ENCODE measurements around the gene MAP3K20. TPM values are rescaled to one million over a fixed set of nuclear protein-coding genes. Genes with fewer than 3 reads are reported as not detected.
"Not testable (repeated sequence)": the region's sequence is repeated elsewhere in the genome, so short reads cannot be mapped to it uniquely, and the experiment has no call there.

The MAP3K20 gene
- total RNA-seq, 1 experiment from 2014 or later: 23.1 TPM

- no peak for DNase-seq (ENCODE audit: low read depth)
These were observed 85.0 kb downstream of the MAP3K20 start for GRCh38 chr2:173160618-173161017.

DNA sequence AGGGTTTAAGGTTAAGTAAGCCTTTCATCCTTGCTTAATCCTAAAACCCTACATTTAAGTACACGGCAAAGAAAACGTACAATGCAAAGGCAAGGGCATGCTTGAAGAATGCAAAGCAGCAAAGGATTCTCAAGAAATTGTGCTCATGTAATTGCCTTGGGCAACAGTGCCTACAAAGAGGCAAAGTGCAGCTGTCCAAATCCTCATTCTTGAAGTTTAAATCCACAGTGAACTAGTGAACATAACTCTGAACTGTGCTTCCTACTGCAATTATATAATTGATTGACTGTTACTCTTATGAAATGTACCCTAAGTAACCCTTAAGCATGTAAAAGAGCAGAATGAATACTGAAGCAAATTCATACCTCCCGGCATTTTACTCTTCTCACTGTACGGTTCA lies 85.4 kb downstream of the MAP3K20 start:
- DNase-seq (ENCODE audit: low read depth): no peak

GRCh38 chr2:173161507-173161906 lies 85.9 kb downstream of the MAP3K20 start:
- DNase-seq (ENCODE audit: low read depth): no peak

GRCh38 chr2:173163357-173163756 lies 87.7 kb downstream of the MAP3K20 start:
- not testable (repeated sequence) for DNase-seq (ENCODE audit: low read depth)

- DNase-seq (ENCODE audit: low read depth): no peak
These were observed 88.8 kb downstream of the MAP3K20 start for GRCh38 chr2:173164396-173164795.

DNA sequence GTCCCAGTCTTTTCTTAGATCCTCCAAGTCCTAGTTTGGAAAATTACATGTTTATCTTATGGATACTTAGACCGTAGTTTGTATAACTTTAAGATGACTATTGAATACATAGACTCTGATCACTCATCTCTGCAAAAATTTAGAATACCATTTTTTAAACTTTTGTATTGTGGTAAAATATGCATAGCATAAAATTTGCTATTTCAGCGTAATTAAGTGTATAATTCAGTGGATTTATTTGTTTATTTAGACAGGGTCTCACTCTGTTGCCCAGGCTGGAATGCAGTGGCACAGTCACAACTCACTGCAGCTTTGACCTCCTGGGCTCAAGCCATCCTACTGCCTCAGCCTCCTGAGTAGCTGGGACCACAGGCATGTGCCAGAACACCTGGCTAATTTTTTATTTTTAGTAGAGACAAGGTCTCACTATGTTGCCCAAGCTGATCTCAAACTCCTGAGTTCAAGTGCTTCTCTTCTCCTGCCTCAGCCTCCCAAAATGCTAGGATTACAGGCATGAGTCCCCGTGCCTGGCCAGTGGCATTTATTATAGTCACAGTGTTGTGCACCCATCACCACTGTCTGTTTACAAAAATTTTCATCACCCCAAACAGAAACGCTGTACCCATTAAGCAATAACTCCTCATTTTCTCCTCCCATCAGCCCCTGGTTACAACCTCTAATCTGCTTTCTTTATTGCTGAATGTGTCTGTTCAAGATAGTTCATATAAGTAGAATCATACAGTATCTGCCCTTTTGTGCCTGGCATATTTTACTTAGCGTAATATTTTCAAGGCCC lies 90.0 kb downstream of the MAP3K20 start:
- no peak for DNase-seq (ENCODE audit: low read depth)

- no peak for DNase-seq (ENCODE audit: low read depth)
These were observed 95.7 kb downstream of the MAP3K20 start for GRCh38 chr2:173171321-173171720.

- DNase-seq (ENCODE audit: low read depth): peak; percentile 65
These were observed 96.4 kb downstream of the MAP3K20 start for GRCh38 chr2:173171924-173172643.

DNA sequence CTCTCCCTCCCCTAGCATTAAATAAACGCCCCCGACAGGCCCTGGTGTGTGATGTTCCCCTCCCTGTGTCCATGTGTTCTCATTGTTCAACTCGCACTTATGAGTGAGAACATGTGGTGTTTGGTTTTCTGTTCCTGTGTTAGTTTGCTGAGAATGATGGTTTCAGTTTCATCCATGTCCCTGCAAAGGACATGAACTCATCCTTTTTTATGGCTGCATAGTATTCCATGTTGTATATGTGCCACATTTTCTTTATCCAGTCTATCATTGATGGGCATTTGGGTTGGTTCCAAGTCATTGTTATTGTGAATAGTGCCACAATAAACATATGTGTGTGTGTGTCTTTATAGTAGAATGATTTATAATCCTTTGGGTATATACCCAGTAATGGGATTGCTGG lies 98.7 kb downstream of the MAP3K20 start:
- DNase-seq (ENCODE audit: low read depth): not testable (repeated sequence)

DNA sequence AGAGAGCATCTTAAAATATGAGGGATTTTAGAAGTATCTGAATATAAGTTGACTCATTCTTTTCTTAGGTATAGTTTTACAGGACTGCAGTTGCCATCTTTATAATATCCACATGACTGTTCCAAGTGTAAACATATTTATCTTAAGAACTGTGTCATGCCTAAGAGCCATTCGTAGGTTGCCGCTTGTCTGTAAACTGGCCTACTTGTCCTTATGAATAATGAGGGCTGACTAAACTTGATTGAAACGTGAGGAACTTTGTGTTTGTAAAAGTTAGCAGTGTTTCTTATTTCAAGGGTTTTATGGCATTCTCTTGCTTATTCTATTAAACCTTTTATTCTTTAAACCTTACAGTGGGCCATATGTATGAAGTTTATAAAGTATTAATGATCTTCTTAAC lies 99.6 kb downstream of the MAP3K20 start:
- peak; percentile 64 for DNase-seq (ENCODE audit: low read depth)

DNA sequence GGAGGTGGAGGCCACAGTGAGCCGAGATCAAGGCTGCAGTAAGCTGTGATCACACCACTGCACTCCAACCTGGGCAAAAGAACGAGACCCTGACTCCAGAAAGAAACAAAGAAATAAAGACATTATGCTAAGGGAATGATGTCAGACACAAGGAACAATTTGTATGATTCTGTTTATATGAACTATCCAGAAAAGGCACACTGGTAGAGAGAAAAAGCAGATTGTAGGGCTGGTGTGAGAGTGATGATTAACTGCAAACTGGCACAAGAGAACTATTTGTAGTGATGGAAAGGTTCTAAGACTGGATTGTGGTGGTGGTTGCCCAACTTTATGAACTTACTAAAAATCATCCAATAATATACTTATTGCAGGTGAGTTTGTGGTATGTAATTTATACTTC lies 106.3 kb downstream of the MAP3K20 start:
- DNase-seq (ENCODE audit: low read depth): no peak

DNA sequence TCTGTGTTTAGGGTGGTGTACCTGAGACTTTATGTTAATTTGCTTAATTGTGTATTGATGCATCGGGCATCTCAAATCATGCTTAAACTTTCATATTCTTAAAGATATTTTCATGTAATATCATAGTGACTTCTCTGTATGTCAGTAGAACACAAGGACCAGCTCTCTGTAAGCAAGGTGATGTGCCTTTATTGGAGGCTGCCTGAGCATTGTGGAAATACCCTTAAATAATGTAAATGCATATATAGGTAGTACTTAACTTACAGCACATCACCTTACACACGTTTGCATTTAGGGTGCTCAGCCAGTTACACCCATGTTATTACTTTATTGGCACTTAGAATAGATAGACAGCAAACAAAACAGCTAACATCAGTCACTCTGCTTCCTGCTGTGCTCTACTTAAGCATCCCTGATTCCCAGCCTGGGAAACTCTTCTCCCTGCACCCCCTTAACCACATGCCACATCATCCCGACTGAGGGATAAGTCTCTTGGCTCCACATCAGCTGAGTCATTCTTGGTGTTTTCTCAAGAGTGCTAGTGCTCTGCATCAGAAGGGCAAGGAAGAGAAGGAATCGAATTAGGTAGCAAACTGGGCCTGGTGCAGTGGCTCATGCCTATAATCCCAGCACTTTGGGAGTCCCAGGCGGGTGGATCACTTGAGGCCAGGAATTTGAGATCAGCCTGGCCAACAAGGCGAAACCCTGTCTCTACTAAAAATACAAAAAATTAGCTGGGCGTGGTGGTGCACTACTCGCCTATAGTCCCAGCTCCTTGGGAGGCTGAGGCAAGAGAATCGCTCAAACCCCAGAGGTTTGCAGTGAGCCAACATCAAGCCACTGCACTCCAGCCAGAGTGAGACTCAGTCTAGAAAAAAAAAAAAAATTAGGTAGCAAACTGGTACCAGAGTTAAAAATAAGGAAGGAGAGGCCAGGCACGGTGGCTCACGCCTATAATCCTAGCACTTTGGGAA lies 108.7 kb downstream of the MAP3K20 start:
- peak; percentile 99 for DNase-seq (ENCODE audit: low read depth)

GRCh38 chr2:173185437-173185836 lies 109.8 kb downstream of the MAP3K20 start:
- no peak for DNase-seq (ENCODE audit: low read depth)

GRCh38 chr2:173187941-173188788 lies 112.5 kb downstream of the MAP3K20 start:
- DNase-seq (ENCODE audit: low read depth): peak; percentile 61

DNA sequence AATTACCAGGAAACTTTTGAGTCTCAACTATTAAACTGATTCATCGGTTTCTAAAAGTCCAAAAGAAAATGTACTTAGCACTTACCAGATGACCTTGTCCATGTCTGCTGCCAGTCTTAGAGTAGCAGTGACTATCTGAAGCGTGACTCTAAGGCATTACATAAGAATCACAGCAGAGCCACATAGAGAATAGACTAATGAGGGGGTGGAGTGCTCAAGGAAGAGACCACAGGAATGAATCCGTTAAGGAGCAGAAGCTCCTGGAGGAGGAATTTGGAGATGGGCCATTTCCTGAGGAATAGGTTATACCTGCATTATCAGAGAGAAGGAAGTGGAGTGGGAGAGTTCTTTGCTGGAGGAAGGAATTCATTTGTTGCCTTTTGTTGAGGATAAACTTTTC lies 116.0 kb downstream of the MAP3K20 start:
- DNase-seq (ENCODE audit: low read depth): peak; percentile 77

- no peak for DNase-seq (ENCODE audit: low read depth)
These were observed 116.4 kb downstream of the MAP3K20 start for GRCh38 chr2:173192071-173192470.

- DNase-seq (ENCODE audit: low read depth): peak; percentile 48
These were observed 118.3 kb downstream of the MAP3K20 start for GRCh38 chr2:173193925-173194324.

GRCh38 chr2:173195100-173195499 lies 119.5 kb downstream of the MAP3K20 start:
- no peak for DNase-seq (ENCODE audit: low read depth)

DNA sequence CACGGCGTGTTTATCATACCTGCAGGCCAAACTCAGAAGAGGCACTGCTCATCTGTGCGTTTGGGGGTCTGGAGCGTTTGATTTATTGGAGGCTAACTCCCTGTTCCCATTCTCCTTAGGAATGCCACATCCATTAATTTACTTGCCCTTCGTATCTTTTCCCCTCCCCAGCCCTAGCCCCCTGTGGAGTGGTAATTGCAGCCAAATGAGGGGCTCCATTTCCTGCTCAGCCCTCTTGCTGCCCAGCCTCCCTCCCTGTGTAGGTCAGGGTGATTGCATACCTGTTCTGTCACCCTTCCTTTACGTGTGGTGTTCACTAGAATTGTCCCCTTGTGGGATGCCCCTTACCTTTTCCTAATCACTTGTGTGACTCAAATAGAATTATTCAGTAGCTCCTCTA lies 120.4 kb downstream of the MAP3K20 start:
- DNase-seq (ENCODE audit: low read depth): no peak

DNA sequence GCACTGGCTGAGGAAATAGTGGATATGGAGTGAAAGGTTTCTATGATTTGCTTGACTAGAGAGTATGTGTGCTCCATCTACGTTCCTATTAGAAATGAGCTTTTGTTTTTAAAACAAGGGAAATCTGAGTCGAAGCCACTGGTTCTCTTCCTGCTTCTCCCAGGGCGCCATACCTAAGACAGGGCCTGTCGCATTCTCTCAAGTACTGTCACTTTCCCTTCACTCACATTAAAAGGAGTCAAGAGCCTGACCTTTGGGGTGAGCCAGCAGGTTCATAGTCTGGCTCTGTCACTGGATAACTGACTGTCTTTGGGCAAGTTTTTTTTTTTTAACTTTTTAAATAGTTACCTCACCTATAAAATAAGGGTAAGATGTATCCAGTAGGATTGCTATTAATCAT lies 121.0 kb downstream of the MAP3K20 start:
- no peak for DNase-seq (ENCODE audit: low read depth)

- DNase-seq (ENCODE audit: low read depth): no peak
These were observed 122.7 kb downstream of the MAP3K20 start for GRCh38 chr2:173198327-173198726.
